HG03571 (cell line): ENCODE results near the gene DNAJC8.
A peak's percentile ranks its signal among the peaks of the same experiment; 100 is the strongest.

Experiments used
- ATAC-seq: cut with Tn5 transposase; IDR thresholded peaks from one replicate; pipeline ENCODE4 v1.9.1; 2021; ENCODE audit not compliant: unreplicated experiment

Gene DNAJC8, protein sequence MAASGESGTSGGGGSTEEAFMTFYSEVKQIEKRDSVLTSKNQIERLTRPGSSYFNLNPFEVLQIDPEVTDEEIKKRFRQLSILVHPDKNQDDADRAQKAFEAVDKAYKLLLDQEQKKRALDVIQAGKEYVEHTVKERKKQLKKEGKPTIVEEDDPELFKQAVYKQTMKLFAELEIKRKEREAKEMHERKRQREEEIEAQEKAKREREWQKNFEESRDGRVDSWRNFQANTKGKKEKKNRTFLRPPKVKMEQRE

DNA sequence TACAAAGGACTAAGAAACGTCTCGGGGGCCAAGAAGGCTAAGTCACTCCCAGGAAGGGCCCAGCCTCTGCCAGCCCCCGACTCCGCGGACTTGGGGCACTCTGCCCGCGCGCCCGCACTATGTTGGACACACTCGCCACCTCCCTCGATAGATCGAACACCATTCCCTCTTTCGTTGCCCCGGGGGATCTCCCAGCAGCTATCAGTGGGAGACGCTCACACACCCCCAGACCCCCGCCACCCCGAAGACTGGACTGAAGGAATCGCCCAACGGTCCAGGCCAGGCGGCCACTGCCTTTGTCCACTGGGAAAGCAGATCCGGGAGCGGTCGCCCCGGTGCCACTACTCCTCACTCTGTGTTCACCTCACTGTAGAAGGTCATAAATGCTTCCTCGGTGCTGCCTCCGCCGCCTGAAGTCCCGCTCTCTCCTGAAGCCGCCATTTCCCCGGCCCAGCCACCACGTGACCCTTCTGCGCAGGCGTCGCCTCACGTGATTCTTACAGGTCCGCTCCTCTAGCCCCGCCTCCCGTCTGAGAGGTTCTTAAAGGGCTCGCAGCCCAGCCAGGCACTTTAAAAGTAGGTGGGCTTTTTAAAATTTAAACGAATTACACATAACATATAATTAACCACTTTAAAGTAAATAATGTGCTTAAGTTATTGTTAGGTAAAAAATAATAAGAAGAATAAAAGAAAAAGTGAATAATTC lies at the start of gene DNAJC8:
DNAJC8 (minus strand) TSS at position 472 of the 706 bp plus-strand sequence; CDS start at position 441, 31 bp downstream.
- ATAC-seq, result peak; percentile 42

DNA sequence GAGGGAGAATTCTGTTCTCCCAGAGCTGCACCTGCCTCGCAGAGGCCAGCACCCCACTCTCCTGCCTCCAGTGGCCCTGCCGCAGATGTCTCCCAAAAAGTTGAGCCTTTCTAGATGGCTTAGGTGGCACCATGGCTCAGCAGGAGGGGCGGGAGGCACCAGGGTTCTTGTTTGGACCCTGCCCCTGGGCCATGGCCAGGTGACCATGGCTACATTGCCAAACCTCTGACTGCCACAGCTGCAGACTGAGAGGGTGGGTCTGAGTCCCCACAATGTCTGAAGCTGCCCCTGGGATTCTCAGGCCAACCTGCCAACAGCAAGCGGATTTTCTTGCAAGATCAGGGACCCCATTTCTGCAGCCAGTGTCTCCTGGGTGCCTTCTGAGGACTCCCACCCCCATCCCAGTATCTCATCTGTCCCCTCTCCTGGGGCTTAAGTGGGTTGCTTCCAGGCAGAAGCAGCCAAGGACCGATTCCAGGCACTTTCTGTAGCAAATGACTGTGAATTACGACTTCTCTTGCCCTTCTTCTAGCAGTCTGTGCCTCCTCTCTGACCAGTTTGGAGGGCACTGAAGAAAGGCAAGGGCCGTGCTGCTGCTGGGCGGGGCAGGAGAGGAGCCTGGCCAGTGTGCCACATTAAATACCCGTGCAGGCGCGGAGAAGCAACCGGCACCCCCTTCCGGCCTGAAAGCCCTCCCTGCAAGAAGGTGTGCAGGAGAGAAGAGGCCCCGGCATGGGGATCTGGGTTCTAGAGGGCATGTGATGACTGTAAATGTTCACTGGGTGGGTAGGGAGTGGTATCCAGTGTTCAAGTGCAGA lies 49.0 kb upstream of the DNAJC8 start:
- no peak for ATAC-seq

DNA sequence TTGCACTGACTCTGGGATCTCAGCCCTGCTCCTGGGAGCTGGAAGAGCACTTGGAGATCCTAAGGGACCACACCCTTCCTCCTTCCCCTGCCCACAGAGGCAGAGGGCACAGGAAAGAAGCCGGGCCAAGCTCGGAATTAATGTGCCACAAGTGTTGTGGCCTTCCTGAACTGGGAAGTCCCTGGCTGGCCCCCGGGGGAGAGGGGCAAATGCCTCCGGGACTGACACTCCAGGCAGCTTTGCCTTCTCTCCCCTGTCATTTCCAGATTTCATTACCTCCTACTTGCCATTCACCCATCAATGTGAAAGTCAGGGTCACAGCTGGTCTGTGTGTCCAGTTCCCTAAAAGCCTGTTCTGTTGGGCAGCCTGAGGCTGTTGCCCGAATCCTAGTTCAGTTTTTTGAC lies 48.1 kb upstream of the DNAJC8 start:
- ATAC-seq, result no peak

DNA sequence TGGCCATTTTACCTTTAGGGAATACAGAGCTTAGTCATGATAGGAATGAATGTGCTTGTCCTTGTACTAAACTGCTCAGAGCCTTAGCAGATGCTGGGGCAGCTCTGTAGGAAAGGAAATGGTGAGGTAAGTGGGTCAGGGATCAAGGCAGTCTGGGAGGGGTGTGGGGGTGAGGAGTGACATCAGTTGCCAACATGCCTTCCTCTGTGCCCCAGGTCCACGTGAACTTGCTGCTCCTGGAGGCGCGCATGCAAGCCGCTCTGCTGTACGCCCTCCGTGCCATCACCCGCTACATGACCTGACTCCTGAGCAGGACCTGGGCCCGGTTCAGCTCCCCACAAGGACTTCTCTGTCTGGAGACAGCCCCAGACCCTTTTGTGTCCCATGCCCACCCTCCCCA lies 47.7 kb upstream of the DNAJC8 start:
- no peak for ATAC-seq

DNA sequence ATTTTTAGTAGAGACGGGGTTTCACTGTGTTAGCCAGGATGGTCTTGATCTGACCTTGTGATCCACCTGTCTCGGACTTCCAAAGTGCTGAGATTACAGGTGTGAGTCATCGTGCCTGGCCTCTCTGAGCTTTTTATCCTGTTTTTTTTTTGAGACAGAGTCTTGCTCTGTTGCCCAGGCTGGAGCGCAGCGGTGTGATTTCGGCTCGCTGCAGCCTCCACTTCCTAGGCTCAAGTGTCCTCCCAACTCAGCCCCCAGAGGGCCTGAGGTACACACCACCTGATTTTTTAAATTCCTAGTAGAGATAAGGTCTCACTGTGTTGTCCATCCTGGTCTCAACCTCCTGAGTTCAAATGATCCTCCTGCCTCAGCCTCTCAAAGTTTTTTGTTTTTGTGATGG lies 46.9 kb upstream of the DNAJC8 start:
- no peak for ATAC-seq

DNA sequence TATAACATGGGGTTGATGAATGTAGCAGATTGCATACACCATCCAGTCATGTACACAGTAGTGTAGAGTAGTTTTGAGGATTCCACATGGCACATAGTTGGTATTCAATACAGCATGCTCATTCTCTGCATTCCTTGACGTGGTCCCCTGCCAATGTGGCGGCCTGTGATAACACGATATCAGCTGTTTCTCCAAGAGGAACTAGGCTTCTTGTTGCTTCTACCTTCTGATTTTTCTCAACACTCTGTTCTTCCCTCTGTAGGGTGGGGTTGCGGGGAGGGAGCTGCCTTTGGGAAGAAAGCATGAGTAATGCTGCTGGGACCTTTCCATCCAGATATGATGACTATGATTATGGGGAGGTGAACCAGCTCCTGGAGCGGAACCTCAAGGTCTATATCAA lies 45.9 kb upstream of the DNAJC8 start:
- ATAC-seq, result no peak

DNA sequence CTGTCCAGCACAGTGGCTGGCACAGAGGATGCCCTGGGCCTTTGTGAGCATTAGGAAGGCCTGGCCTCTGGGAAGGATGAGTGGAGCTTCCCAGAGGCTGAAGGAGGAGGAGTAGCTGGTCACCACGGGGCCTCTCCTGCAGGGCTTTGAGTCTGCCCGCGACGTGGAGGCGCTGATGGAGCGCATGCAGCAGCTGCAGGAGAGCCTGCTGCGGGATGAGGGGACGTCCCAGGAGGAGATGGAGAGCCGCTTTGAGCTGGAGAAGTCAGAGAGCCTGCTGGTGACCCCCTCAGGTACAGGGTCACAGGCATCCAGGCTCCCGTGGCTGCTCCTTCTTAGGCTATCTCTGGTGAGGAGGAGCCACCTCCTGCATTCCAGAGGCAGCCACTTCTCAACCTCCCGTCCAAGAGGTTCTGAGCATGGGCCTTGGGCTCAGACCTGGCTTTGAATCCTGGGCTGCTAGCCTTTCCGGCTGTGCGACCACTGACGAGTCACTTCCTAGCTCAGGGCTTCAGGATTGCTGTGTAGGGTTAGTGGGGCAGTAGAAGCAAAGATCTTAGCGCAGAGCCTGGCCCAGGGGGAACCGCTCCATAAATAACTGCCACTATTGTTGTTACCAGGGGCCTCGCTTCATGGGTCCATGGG lies 40.5 kb upstream of the DNAJC8 start:
- ATAC-seq, result no peak

DNA sequence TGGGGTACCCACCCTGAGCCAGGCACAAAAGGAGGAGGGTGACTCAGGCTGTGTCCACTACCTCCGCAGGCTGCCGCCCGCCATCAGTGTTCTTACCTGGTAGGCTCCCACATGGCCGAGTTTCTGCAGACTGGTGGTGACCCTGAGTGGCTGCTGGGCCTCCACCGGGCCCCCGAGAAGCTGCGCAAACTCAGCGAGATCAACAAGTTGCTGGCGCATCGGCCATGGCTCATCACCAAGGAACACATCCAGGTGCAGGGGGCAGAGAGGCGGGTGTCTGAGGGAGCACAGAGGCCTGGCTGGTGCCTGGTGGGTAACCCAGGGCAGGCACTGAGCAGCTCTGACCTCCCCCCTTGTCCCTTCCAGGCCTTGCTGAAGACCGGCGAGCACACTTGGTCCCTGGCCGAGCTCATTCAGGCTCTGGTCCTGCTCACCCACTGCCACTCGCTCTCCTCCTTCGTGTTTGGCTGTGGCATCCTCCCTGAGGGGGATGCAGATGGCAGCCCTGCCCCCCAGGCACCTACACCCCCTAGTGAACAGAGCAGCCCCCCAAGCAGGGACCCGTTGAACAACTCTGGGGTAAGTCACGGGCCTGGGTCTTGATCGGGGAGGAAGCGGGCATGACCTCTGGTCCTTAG lies 39.5 kb upstream of the DNAJC8 start:
- ATAC-seq, result no peak

DNA sequence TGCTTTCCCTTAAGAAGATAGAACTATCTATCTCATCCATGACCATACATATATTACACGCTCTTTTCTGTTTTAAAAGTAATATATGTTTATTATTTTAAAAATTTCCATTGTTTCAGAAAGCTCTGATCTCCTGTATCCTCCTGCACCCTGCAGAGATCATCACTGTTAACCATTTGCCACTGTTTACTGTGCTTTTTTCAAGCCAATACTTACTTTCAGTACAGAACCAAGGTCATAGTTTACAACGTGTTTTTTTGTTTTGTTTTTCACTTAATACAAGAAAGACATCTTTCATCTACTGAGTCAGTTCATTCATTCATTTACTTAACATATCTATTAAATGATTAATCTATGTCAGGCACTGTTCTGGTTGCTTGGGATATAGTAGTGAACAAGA lies 36.7 kb upstream of the DNAJC8 start:
- ATAC-seq, result no peak

DNA sequence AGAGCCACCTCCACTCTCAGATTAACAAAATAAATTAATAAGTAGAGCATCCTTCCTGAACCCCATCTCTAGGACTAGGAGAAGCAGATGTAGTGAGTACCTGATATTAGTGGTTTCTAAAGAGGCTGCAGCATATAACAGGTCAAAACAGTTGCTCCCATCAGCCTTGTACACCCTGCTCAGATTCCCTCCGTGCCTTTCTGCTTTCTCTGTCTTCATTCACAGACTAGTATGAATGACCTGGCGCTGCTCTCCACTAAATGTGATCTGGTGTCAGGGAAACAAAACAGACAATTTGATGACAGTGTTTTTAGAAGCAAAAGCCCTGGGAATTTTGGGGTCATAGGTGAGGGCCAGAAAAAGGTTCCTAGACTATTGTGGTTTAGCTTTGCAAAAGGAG lies 34.8 kb upstream of the DNAJC8 start:
- ATAC-seq, result no peak

DNA sequence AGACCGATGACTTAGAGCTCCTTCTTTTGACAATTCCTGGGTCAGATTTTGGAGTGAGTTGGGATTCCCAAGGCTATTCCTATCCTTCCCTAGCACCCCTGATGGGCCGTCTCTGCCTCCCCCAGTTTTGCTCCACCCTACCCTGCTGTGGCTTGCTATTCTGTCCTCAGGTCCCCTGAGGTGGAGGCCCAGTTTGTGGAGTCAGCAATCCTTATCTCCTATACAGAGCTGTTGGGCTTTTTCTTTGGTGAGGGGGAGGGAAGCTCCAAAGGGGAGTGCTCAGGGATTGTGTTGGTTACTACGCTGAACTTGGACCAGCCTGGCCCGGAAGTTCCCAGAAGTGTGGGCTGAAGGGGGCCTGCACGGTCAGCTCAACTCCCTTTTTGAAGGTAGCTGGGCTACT lies 34.1 kb upstream of the DNAJC8 start:
- no peak for ATAC-seq

DNA sequence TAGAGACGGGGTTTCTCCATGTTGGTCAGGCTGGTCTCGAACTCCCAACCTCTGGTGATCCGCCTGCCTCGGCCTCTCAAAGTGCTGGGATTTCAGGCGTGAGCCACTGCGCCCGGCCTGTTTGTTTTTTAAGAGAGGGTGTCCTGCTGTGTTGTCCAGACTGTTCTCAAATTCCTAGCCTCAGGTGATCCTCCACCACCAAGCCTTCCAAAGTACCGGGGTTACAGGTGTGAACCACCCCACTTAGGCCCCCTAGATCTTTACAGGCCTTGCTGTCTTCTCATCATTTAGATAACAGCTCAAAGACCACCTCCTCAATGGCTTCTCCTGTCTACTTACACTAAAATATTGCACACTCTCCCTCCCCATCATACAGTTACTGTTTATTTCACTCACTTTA lies 32.7 kb upstream of the DNAJC8 start:
- ATAC-seq, result no peak

DNA sequence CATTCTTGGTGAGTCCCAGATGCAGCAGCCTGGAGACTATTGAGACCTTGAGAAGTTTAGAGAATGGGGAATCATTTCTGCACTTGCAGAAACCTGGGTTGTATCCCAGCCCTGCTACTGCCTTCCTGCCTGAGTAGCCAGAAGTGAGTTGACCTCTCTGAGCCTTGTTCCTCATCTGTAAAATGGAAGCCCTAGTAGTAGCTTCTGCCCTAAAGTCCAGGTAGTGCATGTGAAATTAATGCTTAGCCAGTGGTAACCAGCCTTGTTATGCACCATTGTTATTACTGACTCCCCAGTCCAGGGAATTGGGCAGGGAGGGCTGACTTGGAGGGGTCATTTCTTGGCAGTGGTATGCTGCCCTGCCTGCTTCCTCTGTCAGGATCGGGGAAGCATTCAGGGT lies 32.1 kb upstream of the DNAJC8 start:
- no peak for ATAC-seq

DNA sequence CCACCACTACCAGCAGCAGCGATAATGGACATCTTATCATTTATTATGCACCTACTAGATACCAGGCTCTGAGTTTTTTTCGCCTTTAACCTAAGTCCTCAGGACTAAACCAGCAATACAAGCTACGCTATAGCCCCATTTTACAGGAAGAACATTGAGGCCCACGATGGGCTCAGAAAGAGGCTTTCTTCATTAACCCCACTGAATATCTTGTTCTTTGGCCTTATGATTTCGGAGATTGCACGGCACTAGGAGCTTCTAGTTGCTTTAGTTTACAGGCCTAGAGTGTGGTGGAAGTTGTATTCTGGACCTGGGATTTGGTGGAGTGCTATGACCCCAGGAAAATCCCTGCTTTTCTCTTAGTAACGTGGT lies 28.0 kb upstream of the DNAJC8 start:
- no peak for ATAC-seq

DNA sequence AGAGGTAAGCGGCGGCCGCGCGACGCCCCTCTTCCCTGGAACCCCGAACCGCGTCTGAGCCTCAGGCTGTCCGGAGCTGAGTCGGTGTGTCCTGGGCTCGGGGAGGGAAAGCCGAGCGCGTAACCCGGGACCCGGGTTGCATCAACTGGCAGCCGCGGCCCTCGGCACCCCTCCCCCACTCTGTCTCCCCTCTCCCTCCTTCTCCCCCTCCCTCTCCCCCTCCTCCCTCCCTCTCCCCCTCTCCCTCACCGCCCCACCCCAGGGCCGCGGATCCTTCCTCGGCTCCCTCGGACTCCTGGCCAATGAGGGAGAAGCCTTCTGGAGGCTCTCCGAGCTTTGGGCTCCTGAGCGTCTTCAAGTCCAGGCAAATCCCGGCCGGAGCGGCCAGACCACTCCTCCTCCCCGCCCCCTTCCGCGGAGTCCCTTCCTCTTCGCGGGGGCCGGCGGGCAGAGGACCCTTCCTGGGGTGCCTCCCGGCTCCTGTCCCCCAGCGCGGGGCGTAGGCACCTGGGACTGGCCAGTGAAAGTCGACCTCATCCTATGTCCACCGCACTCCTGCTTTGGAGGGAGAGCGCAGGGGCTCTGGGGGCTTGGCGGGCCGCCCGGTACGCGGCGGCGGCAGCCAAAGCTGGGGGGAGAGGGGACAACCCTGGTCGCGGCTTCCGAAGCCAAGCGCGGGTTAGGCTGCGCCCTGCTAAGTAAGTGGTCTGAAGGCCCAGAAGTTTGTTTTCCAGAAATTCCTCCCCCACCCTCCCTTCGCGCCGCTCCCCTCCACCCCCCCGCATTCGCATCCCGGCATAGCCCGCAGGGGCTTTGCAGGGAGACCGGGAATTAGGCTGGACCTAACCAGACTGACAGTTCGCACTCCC lies 27.3 kb upstream of the DNAJC8 start:
- ATAC-seq, result no peak

DNA sequence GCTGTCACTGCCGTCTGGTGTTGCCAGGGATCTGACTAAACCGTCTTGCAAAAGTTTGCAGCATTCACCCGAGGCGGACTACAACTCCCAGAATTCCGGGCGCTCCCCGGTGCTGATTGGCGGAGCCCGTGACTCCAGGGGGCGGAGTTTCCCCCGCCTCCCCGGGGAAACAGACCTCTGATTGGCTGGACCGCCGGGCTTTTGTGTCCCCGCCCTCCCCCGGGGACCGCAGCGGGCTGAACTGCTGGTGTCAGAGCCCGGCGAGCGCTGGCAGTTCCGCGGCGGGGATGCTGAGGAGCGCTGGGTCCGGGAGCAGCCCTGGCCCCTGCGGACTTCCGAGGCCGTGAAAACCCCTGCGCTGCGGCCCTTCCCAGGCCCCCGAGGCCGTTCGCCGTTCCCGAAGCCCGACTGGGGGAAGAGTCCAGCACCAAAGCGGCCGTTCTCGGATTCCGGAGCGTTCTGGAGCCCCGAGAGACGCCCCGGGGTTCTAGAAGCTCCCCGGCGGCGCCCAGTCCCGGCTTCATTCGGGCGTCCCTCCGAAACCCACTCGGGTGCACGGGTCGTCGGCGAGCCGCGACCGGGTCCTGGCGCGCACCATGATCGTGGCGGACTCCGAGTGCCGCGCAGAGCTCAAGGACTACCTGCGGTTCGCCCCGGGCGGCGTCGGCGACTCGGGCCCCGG lies 26.6 kb upstream of the DNAJC8 start, which contains the start of gene SESN2:
SESN2 (plus strand) TSS at position 267 of the 682 bp plus-strand sequence; CDS start at position 597, 330 bp downstream.
- ATAC-seq, result peak; percentile 86

DNA sequence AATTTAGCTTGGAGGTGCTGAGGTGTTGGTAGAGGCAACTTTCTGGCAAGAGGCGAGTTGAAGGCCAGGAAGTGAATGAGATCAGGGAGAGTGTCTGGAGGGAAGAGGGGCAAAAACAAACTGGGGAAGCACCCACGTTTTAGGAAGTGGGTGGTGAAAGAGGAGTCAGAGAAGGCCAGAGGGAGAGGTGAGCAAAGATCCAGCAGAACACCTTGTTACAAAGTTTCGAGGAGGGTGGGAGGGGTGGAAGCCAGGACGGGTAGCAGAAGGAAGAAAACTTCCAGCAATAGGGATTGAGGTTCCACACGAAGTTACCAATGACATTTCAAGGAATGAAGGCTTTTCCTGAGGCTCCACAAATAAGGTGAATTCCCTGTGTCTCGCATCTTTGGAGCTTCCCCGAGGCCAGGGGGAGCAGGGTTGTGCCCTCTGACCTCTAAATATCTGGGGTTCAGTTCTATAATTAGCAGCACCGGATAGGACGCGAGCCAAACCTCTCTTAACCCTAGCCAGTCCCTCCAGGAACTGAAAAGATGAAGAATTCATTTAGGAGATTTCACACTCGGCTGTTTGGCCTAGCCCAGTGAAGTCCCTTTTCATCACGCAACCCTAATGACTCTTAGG lies 25.9 kb upstream of the DNAJC8 start:
- no peak for ATAC-seq

DNA sequence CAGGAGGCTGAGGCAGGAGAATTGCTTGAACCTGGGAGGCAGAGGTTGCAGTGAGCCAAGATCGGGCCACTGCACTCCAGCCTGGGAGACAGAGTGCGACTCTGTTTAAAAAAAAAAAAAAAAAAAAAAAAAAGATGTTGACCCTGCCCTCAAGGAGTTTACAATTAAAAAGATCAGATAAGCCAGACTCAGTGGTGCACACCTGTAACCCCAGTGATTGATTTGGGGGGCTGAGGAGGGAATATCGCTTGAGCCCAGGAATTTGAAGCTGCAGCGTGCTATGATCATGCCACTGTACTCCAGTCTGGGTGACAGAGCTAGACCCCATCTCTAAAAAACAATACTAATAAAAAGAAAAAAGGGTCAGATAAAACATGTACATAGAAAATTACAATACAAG lies 24.9 kb upstream of the DNAJC8 start:
- no peak for ATAC-seq
